K562 (cell line): ENCODE measurements around the gene SMC1A. TPM values are rescaled to one million over a fixed set of nuclear protein-coding genes. Genes with fewer than 3 reads are reported as not detected.

Source experiments
- ATAC-seq: fragments of 200-7000 bp; cut with Tn5 transposase; 3 replicates; pipeline ENCODE4 v1.9.1; 2020; ENCODE audit warnings: moderate library complexity
- BruUV-seq: library from RNA; stranded (reverse); fragments of 400-500 nt; replicated peaks from 2 replicates; lab custom pipeline; 2021; lab: Mats Ljungman, UMichigan
- CTCF ChIA-PET: fragments of 300-600 bp; formaldehyde crosslinking; extraction: SDS; loops from one replicate; lab custom pipeline; 2021; ENCODE audit warnings: low intra/inter-chr PET ratio; lab: Yijun Ruan, JAX
- POLR2A ChIA-PET: fragments of 300-600, 350-650 bp; sonication (Branson Sonifier 250); formaldehyde crosslinking; extraction: SDS; loops from one replicate; lab custom pipeline; 2021; ENCODE audit warnings: antibody characterized with exemption, inconsistent platforms; lab: Yijun Ruan, JAX
- DNase-seq, 4 experiments: peaks; one replicate each; pipeline versions ENCODE4 v3.0.0 to v3.0.0-alpha.2; 2011 to 2018; ENCODE audit warnings: low spot score in 3 of 4, mixed read lengths in 3 of 4; ENCODE audit errors: extremely low read depth in 1 of 4
- FAIRE-seq: peaks from 2 replicates; lab custom pipeline; 2011; peaks lifted over from hg19 to GRCh38; lab: Jason Lieb, UNC
- H2AFZ ChIP-seq: 2 replicates; pipeline ENCODE4 v1.6.0; 2011; ENCODE audit warnings: low read depth, low read length, control low read depth, inconsistent platforms
- H3K27ac ChIP-seq: fragments of 200-600 bp; 3 replicates; pipeline ENCODE4 v1.8.0; 2011; ENCODE audit warnings: low read depth, mild to moderate bottlenecking, control low read depth, inconsistent platforms, low read length, moderate library complexity, mixed read lengths; ENCODE audit errors: extremely low read depth
- H3K27me3 ChIP-seq, 2 experiments: fragments of 300-600 bp in 1 of 2; 2 replicates in 1 of 2; 3 replicates in 1 of 2; pipeline versions ENCODE4 v1.6.0 to v1.8.0; 2011; ENCODE audit warnings: inconsistent platforms in 2 of 2, low read length in 2 of 2, mild to moderate bottlenecking in 1 of 2, mixed read lengths in 1 of 2, moderate library complexity in 1 of 2; ENCODE audit not compliant: control insufficient read depth in 2 of 2, insufficient read depth in 2 of 2
- H3K36me3 ChIP-seq: fragments of 300-600 bp; 3 replicates; pipeline ENCODE4 v1.8.0; 2011; ENCODE audit warnings: mild to moderate bottlenecking, low read length, inconsistent platforms; ENCODE audit not compliant: control insufficient read depth, insufficient read depth
- H3K4me1 ChIP-seq, 2 experiments: fragments of 200-600 bp in 1 of 2; replicated peaks in 1 of 2; 2 replicates in 1 of 2; 3 replicates in 1 of 2; pipeline versions ENCODE4 v1.5.1 to v1.8.0; 2011; ENCODE audit warnings: inconsistent platforms in 2 of 2, low read length in 2 of 2, mild to moderate bottlenecking in 1 of 2, mixed read lengths in 1 of 2, moderate library complexity in 1 of 2; ENCODE audit not compliant: control insufficient read depth in 2 of 2, insufficient read depth in 2 of 2
- H3K4me2 ChIP-seq: 2 replicates; pipeline ENCODE4 v1.6.1; 2011; ENCODE audit warnings: low read length, control low read depth, inconsistent platforms, mixed read lengths; ENCODE audit not compliant: insufficient read depth
- H3K4me3 ChIP-seq: fragments of 200-600 bp; sonication (generic), shearing (Covaris generic); 2 replicates; pipeline ENCODE4 v1.5.1; 2016; ENCODE audit warnings: control low read depth, inconsistent platforms
- H3K79me2 ChIP-seq: fragments of 200-600 bp; 3 replicates; pipeline ENCODE4 v1.8.0; 2011; ENCODE audit warnings: low read length, inconsistent platforms; ENCODE audit not compliant: control insufficient read depth, insufficient read depth
- H3K9ac ChIP-seq, 2 experiments: 2 replicates each; pipeline versions ENCODE4 v1.6.0 to v1.6.1; 2011; ENCODE audit warnings: low read depth in 2 of 2, low read length in 2 of 2, control low read depth in 1 of 2, inconsistent platforms in 1 of 2, mild to moderate bottlenecking in 1 of 2, mixed read lengths in 1 of 2; ENCODE audit not compliant: insufficient read depth in 1 of 2
- H3K9me1 ChIP-seq: one replicate; pipeline ENCODE4 v1.6.0; 2011; ENCODE audit warnings: inconsistent platforms, mild to moderate bottlenecking, low read length, moderate library complexity; ENCODE audit not compliant: control insufficient read depth, insufficient read depth
- H3K9me3 ChIP-seq: replicated peaks from 2 replicates; pipeline ENCODE4 v1.5.1; 2011; ENCODE audit warnings: low read depth, low read length, inconsistent platforms; ENCODE audit not compliant: control insufficient read depth, insufficient read depth
- H4K20me1 ChIP-seq: replicated peaks from 2 replicates; pipeline ENCODE4 v1.6.1; 2011; ENCODE audit warnings: low read length, inconsistent platforms, mixed read lengths; ENCODE audit not compliant: control insufficient read depth, insufficient read depth
- ATF1 ChIP-seq, 2 experiments: fragments of 450-650 bp in 1 of 2; IDR thresholded peaks; 2 replicates each; pipeline ENCODE4 v1.6.1; 2016; ENCODE audit warnings: missing compliant biosample characterization in 1 of 2, missing genetic modification characterization in 1 of 2
- ATF7 ChIP-seq: fragments of 450-650 bp; IDR thresholded peaks from 2 replicates; pipeline ENCODE4 v1.7.1; 2014; ENCODE audit warnings: mild to moderate bottlenecking, moderate library complexity
- C11orf30 ChIP-seq: fragments of 450-650 bp; IDR thresholded peaks from 2 replicates; pipeline ENCODE4 v1.6.1; 2016; ENCODE audit warnings: low read depth, mild to moderate bottlenecking
- CBX3 ChIP-seq, 2 experiments: IDR thresholded peaks; 1 replicate in 1 of 2; 2 replicates in 1 of 2; pipeline ENCODE4 v1.6.1; 2012; ENCODE audit warnings: inconsistent platforms in 2 of 2, low read length in 2 of 2, borderline replicate concordance in 1 of 2, control low read depth in 1 of 2
- MNT ChIP-seq, 2 experiments: fragments of 450-650 bp; conservative IDR thresholded peaks; 2 replicates each; pipeline ENCODE4 v1.6.1; 2017; ENCODE audit warnings: mild to moderate bottlenecking in 2 of 2, moderate library complexity in 2 of 2
- MXI1 ChIP-seq: IDR thresholded peaks from 2 replicates; pipeline ENCODE4 v1.6.1; 2011; ENCODE audit warnings: low read depth, mild to moderate bottlenecking, improper control_type of control experiment, low read length
- NBN ChIP-seq: fragments of 450-650 bp; IDR thresholded peaks from 2 replicates; pipeline ENCODE4 v1.6.1; 2016; ENCODE audit warnings: low read depth, mild to moderate bottlenecking
- PKNOX1 ChIP-seq: fragments of 450-650 bp; IDR thresholded peaks from 2 replicates; pipeline ENCODE4 v1.6.1; 2016
- TRIM24 ChIP-seq, 2 experiments: fragments of 450-650 bp; IDR thresholded peaks; 2 replicates each; pipeline ENCODE4 v1.6.1; 2016
- USF1 ChIP-seq: sonication (generic); formaldehyde crosslinking; IDR thresholded peaks from 2 replicates; pipeline ENCODE4 v1.9.0; 2022; ENCODE audit warnings: mild to moderate bottlenecking, missing genetic modification reagents
- ZNF407 ChIP-seq: fragments of 450-650 bp; IDR thresholded peaks from 2 replicates; pipeline ENCODE4 v1.6.1; 2016; ENCODE audit warnings: low read depth
- WGBS: fragments of 100-300 bp; shearing (Covaris generic); methylation state at CpG from one replicate; pipeline ENCODE4 v1.1.6; 2016; ENCODE audit warnings: low coverage, mixed read lengths; ENCODE audit not compliant: insufficient coverage; ENCODE audit errors: missing lambda C conversion rate; 5-methylcytosine and 5-hydroxymethylcytosine counted together
- in situ Hi-C: fragments of 300-500 bp; cut with MboI; formaldehyde crosslinking; loops from 4 replicates; pipeline ENCODE4 v1.15.0; 2018; ENCODE audit warnings: inconsistent platforms, mixed read lengths
- intact Hi-C: fragments of 100-400 bp; cut with micrococcal nuclease; formaldehyde crosslinking; loops from 2 replicates; pipeline ENCODE4 v1.14.2; 2022
- polyA plus RNA-seq, 8 experiments: library from polyadenylated mRNA; depleted of rRNA in 4 of 8; stranded (reverse) in 5 of 8; unstranded in 3 of 8; fragments of >200 nt; fragmentation: Nextera tagmentation in 2 of 8; fragmentation: Illumina TruSeq in 1 of 8; extraction: Ambion mirVana in 2 of 8; extraction: Trizol in 1 of 8; gene quantifications; 2 replicates each; pipeline versions ENCODE4 v1.2.1 to v1.2.3, GENCODE V29; 2011 to 2014; ENCODE audit warnings: inconsistent platforms in 1 of 8, missing spikeins in 1 of 8
- total RNA-seq, 7 experiments: library from RNA; depleted of rRNA in 6 of 7; stranded (reverse); fragments of >200 nt in 6 of 7; fragmentation: Illumina TruSeq in 2 of 7; extraction: Trizol in 2 of 7; gene quantifications; 2 replicates each; pipeline versions ENCODE4 v1.2.1 to v1.2.3, GENCODE V29; 2011 to 2021; ENCODE audit warnings: low replicate concordance in 1 of 7

Gene SMC1A
- total and polyA plus RNA-seq, 9 of the 15 experiments (the other 6 are each of a cell fraction or from before 2014, with no cell fraction given): 28.5 to 126 (median 71.2) TPM

GRCh38 chrX:53356186-53356585 lies 66.3 kb downstream of the SMC1A start:
- DNase-seq: peak; percentile 65 to 78 (median 71)
- Histone ChIP-seq H2AFZ (0 out of 2 replicates have a peak overlapping the region, but pooled peaks have one; percentile 40), H3K9ac (no peak overlapping the region), H3K4me2 (peak overlapping the region; percentile 41; the same call in 1 of the 2 replicates), H3K9me3 (no peaks in the 10 kb centered on the region), H3K9me1 (no peaks in the 10 kb centered on the region), H4K20me1 (no peaks in the 10 kb centered on the region), H3K36me3 (no peaks in the 10 kb centered on the region), H3K79me2 (no peaks in the 10 kb centered on the region), H3K27me3 (no peaks in the 10 kb centered on the region), H3K27ac (no peak overlapping the region), H3K4me1 (no peaks in the 10 kb centered on the region), H3K4me3 (no peak overlapping the region)
- POLR2A ChIA-PET: interaction anchor here (1.6 kb wide), 1 partner anchor 66 kb away, joined by 5 read pairs; the partner anchor contains the start of gene SMC1A
- FAIRE-seq: peak; percentile 80
- CTCF ChIA-PET: no interaction called here
- BruUV-seq: no TSS peak
- ATAC-seq: peak; percentile 93
- WGBS: 21% methylated on average over 14 of the region's 14 CpGs
- intact Hi-C loops (no loop called here), in situ Hi-C loops (no loop called here)
- TF ChIP-seq MXI1 (no peak; the same call in 1 of the 2 replicates), C11orf30 (no peak), ATF1 (CRISPR knock-in tag; IDR thresholded peaks at IDR 0.05) (peak; percentile 36; the same call in 1 of the 2 replicates), ATF1 (tag; IDR thresholded peaks at IDR 0.05) (peak; percentile 94), MNT (conservative IDR thresholded peaks at IDR 0.05) (no peak), PKNOX1 (peak; percentile 23; the same call in 1 of the 2 replicates), NBN (peak; percentile 64; the same call in 1 of the 2 replicates), TRIM24 (IDR thresholded peaks at IDR 0.05) (peak in 1 of 2 experiments; percentile 55; a peak in 1 of 4 replicates), ZNF407 (peak; percentile 71), ATF7 (peak; percentile 79; the same call in 1 of the 2 replicates), USF1 (CRISPR knock-in tag) (peak; percentile 83), CBX3 (IDR thresholded peaks at IDR 0.05; ENCODE audit: borderline replicate concordance in 1 of 2, low read length in 2 of 2) (peak in 1 of 2 experiments; percentile 40; a peak in 1 of 3 replicates)
